Upper lobe of right lung (tissue), 1 donor: ENCODE results near the gene SIGLEC9. TPM values are rescaled to one million over a fixed set of nuclear protein-coding genes. Genes with fewer than 3 reads are reported as not detected.

Experiments used
- ATAC-seq: fragments of 200-7000 bp; cut with Tn5 transposase; one replicate; pipeline ENCODE4 v1.9.1; 2020; ENCODE audit warnings: mild to moderate bottlenecking, moderate library complexity
- DNase-seq: peaks from one replicate; pipeline ENCODE4 v3.0.0-alpha.2; 2020
- H3K27ac ChIP-seq: fragments of 200-600 bp; one replicate; pipeline ENCODE4 v1.8.0; 2022
- H3K27me3 ChIP-seq: fragments of 200-600 bp; one replicate; pipeline ENCODE4 v1.8.0; 2022; ENCODE audit warnings: mild to moderate bottlenecking
- H3K36me3 ChIP-seq: fragments of 200-600 bp; one replicate; pipeline ENCODE4 v1.8.0; 2022
- H3K4me1 ChIP-seq: fragments of 200-600 bp; one replicate; pipeline ENCODE4 v1.8.0; 2022
- H3K4me3 ChIP-seq: fragments of 200-600 bp; one replicate; pipeline ENCODE4 v1.8.0; 2022; ENCODE audit warnings: mild to moderate bottlenecking
- H3K9me3 ChIP-seq: fragments of 200-600 bp; one replicate; pipeline ENCODE4 v1.8.0; 2022
- CTCF ChIP-seq: fragments of 200-600 bp; IDR thresholded peaks from one replicate; pipeline ENCODE4 v1.8.0; 2022; ENCODE audit warnings: antibody characterized with exemption
- intact Hi-C: fragments of 100-400 bp; cut with DNase I; formaldehyde crosslinking; loops from one replicate; pipeline ENCODE4 v1.11.0; 2022
- total RNA-seq: library from RNA; stranded (reverse); fragmentation: NEBNext Ultra II Directional; extraction: Animal tissue kit (Norgen Biotek cat#: 25700); gene quantifications from one replicate; pipeline ENCODE4 v1.2.1, GENCODE V29; 2021
- donor health status: DM: no; HTN: yes; CAD: no; lungs with severe emphysema.

The SIGLEC9 gene
- total RNA-seq, 1 donor from 2014 or later: 14.5 TPM

GRCh38 chr19:51159656-51160055, 35.0 kb downstream of the SIGLEC9 start:
- intact Hi-C loops: no loop called here
- no peaks in the 10 kb centered on the region for H3K9me3 ChIP-seq
- no peak for TF ChIP-seq CTCF
- H3K4me3 ChIP-seq: no peak overlapping the region
- DNase-seq (no peak), ATAC-seq (no peak)
- H3K27ac ChIP-seq: no peak overlapping the region
- no peaks in the 10 kb centered on the region for H3K36me3 ChIP-seq
- H3K4me1 ChIP-seq: no peaks in the 10 kb centered on the region
- H3K27me3 ChIP-seq: no peaks in the 10 kb centered on the region

- Histone ChIP-seq H3K9me3 (no peaks in the 10 kb centered on the region), H3K27ac (no peak overlapping the region), H3K4me3 (no peak overlapping the region), H3K4me1 (no peaks in the 10 kb centered on the region), H3K36me3 (no peaks in the 10 kb centered on the region), H3K27me3 (no peaks in the 10 kb centered on the region)
- TF ChIP-seq CTCF: no peak
- intact Hi-C loops: no loop called here
- ATAC-seq (no peak), DNase-seq (no peak)
Measured at GRCh38 chr19:51161266-51161665, 36.6 kb downstream of the SIGLEC9 start.

- Histone ChIP-seq H3K4me3 (no peak overlapping the region), H3K27me3 (no peaks in the 10 kb centered on the region), H3K27ac (no peak overlapping the region), H3K4me1 (no peaks in the 10 kb centered on the region), H3K9me3 (no peaks in the 10 kb centered on the region), H3K36me3 (no peaks in the 10 kb centered on the region)
- DNase-seq (no peak), ATAC-seq (no peak)
- no peak for TF ChIP-seq CTCF
- intact Hi-C loops: no loop called here
Measured at GRCh38 chr19:51161867-51162496, 37.3 kb downstream of the SIGLEC9 start.

- no peaks in the 10 kb centered on the region for H3K27me3 ChIP-seq
- H3K36me3 ChIP-seq: no peaks in the 10 kb centered on the region
- H3K4me1 ChIP-seq: no peaks in the 10 kb centered on the region
- H3K4me3 ChIP-seq: no peak overlapping the region
- no peak for DNase-seq
- H3K9me3 ChIP-seq: no peaks in the 10 kb centered on the region
- no peak overlapping the region for H3K27ac ChIP-seq
- intact Hi-C loops: no loop called here
- no peak for TF ChIP-seq CTCF
- ATAC-seq: no peak
Measured at GRCh38 chr19:51163257-51163656, 38.6 kb downstream of the SIGLEC9 start.

GRCh38 chr19:51164215-51164614, 39.5 kb downstream of the SIGLEC9 start:
- DNase-seq (no peak), ATAC-seq (no peak)
- no peaks in the 10 kb centered on the region for H3K4me1 ChIP-seq
- TF ChIP-seq CTCF: no peak
- no peaks in the 10 kb centered on the region for H3K36me3 ChIP-seq
- H3K4me3 ChIP-seq: no peak overlapping the region
- no peaks in the 10 kb centered on the region for H3K27me3 ChIP-seq
- intact Hi-C loops: no loop called here
- H3K27ac ChIP-seq: no peak overlapping the region
- no peaks in the 10 kb centered on the region for H3K9me3 ChIP-seq
